GM12801 (cell line): Measurements from ENCODE around the gene SLC9A9.

ENCODE experiments used
- CTCF ChIP-seq: IDR thresholded peaks from one replicate; pipeline ENCODE4 v1.5.1; 2011; ENCODE audit warnings: control low read depth; ENCODE audit not compliant: insufficient read length; ENCODE audit errors: extremely low read depth

The SLC9A9 gene

GRCh38 chr3:143343944-143344343 is 504.3 kb downstream of the SLC9A9 start:
- TF ChIP-seq CTCF, result no peak

GRCh38 chr3:143343031-143343430 is 505.2 kb downstream of the SLC9A9 start:
- no peak for TF ChIP-seq CTCF

GRCh38 chr3:143339451-143339850 is 508.8 kb downstream of the SLC9A9 start:
- no peak for TF ChIP-seq CTCF

GRCh38 chr3:143337387-143337786 is 510.9 kb downstream of the SLC9A9 start:
- TF ChIP-seq CTCF, result no peak

GRCh38 chr3:143334231-143334630 is 514.0 kb downstream of the SLC9A9 start:
- TF ChIP-seq CTCF, result no peak

- TF ChIP-seq CTCF, result no peak
These were observed 514.9 kb downstream of the SLC9A9 start for GRCh38 chr3:143333367-143333766.

GRCh38 chr3:143332026-143332425 is 516.2 kb downstream of the SLC9A9 start:
- TF ChIP-seq CTCF, result no peak

GRCh38 chr3:143331350-143331749 is 516.9 kb downstream of the SLC9A9 start:
- TF ChIP-seq CTCF, result no peak
